GM23338 (cell line): ENCODE results near the gene MS4A5. TPM values are rescaled to one million over a fixed set of nuclear protein-coding genes. Genes with fewer than 3 reads are reported as not detected.

ENCODE experiments used
- CREB1 ChIP-seq: fragments of 250-450 bp; sonication (Bioruptor Pico); IDR thresholded peaks from 2 replicates; pipeline ENCODE4 v1.5.0; 2020; ENCODE audit warnings: low read depth, mild to moderate bottlenecking, moderate library complexity
- EZH2 ChIP-seq: fragments of 200-600 bp; sonication (generic); IDR thresholded peaks from one replicate; pipeline ENCODE4 v1.8.0; 2017; ENCODE audit warnings: antibody characterized with exemption, mild to moderate bottlenecking, low read depth; ENCODE audit not compliant: unreplicated experiment
- EZH2phosphoT487 ChIP-seq: fragments of 200-600 bp; sonication (generic); IDR thresholded peaks from one replicate; pipeline ENCODE4 v1.8.1; 2018; ENCODE audit warnings: antibody characterized with exemption; ENCODE audit not compliant: unreplicated experiment
- JUNB ChIP-seq: IDR thresholded peaks from one replicate; pipeline ENCODE4 v1.6.1; 2016; ENCODE audit warnings: antibody characterized with exemption; ENCODE audit not compliant: unreplicated experiment
- NANOG ChIP-seq: IDR thresholded peaks from 2 replicates; pipeline ENCODE4 v1.6.1; 2016; ENCODE audit warnings: antibody characterized with exemption, borderline replicate concordance
- STAT1 ChIP-seq: IDR thresholded peaks from one replicate; pipeline ENCODE4 v1.6.1; 2016; ENCODE audit warnings: antibody characterized with exemption; ENCODE audit not compliant: unreplicated experiment
- ZNF114 ChIP-seq: fragments of 250-450 bp; sonication (Bioruptor Pico); IDR thresholded peaks from 2 replicates; pipeline ENCODE4 v1.5.0; 2020; ENCODE audit warnings: mild to moderate bottlenecking, moderate library complexity
- ZNF331 ChIP-seq: fragments of 250-450 bp; sonication (Bioruptor Pico); IDR thresholded peaks from 2 replicates; pipeline ENCODE4 v1.5.0; 2020; ENCODE audit warnings: low read depth, mild to moderate bottlenecking, moderate library complexity
- polyA plus RNA-seq: library from polyadenylated mRNA; unstranded; fragments of >200 nt; fragmentation: Nextera tagmentation; extraction: Ambion mirVana; gene quantifications from 2 replicates; pipeline ENCODE4 v1.2.1, GENCODE V29; 2016
- total RNA-seq: library from RNA; depleted of rRNA; stranded (reverse); fragments of >200 nt; shearing (Covaris generic); gene quantifications from 2 replicates; pipeline ENCODE4 v1.2.3, GENCODE V29; 2014; rRNA removed
- TF ChIP-seq, protein P1 (sequence below), 2 experiments: fragments of 200-600 bp in 1 of 2; sonication (generic) in 1 of 2; conservative IDR thresholded peaks; 2 replicates each; pipeline versions ENCODE4 v1.5.1 to v1.6.1; 2016 to 2017; ENCODE audit warnings: antibody characterized with exemption in 2 of 2, low read depth in 2 of 2, mild to moderate bottlenecking in 2 of 2, moderate library complexity in 1 of 2
- TF ChIP-seq, protein P2 (sequence below): IDR thresholded peaks from 2 replicates; pipeline ENCODE4 v1.6.1; 2016; ENCODE audit warnings: antibody characterized with exemption
- TF ChIP-seq, protein P3 (sequence below): IDR thresholded peaks from one replicate; pipeline ENCODE4 v1.6.1; 2018; ENCODE audit warnings: antibody characterized with exemption; ENCODE audit not compliant: unreplicated experiment

Gene MS4A5
- total and polyA plus RNA-seq, 2 experiments from 2014 or later, result not detected

DNA sequence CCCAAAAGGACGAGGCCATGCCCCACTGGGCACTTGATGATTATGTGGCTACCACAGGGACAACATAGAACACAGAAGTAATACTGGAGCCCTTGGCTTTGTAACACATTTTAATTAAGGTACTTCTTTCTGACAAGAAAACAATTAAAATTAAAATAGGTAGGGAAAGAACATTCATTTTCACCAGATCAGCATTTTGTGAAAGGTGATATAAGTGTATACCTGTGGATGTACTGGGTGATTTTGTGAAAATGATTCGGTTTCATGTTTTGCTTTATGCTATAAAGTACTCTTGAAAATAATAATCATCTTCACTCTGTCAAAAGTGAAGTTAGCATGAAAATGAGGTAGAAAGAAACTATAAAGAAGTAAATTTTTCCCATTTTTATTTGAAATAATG, 64.1 kb downstream of the MS4A5 start (continued):
- TF ChIP-seq JUNB, result no peak
- TF ChIP-seq NANOG, result no peak
- TF ChIP-seq EZH2phosphoT487, result no peak
- TF ChIP-seq STAT1, result no peak
- no peak for TF ChIP-seq ZNF114 (CRISPR knock-in tag)
- TF ChIP-seq, protein P1, sequence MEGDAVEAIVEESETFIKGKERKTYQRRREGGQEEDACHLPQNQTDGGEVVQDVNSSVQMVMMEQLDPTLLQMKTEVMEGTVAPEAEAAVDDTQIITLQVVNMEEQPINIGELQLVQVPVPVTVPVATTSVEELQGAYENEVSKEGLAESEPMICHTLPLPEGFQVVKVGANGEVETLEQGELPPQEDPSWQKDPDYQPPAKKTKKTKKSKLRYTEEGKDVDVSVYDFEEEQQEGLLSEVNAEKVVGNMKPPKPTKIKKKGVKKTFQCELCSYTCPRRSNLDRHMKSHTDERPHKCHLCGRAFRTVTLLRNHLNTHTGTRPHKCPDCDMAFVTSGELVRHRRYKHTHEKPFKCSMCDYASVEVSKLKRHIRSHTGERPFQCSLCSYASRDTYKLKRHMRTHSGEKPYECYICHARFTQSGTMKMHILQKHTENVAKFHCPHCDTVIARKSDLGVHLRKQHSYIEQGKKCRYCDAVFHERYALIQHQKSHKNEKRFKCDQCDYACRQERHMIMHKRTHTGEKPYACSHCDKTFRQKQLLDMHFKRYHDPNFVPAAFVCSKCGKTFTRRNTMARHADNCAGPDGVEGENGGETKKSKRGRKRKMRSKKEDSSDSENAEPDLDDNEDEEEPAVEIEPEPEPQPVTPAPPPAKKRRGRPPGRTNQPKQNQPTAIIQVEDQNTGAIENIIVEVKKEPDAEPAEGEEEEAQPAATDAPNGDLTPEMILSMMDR (conservative IDR thresholded peaks at IDR 0.05; ENCODE audit: low read depth in 2 of 2), result no peak
- TF ChIP-seq EZH2, result no peak
- no peak for TF ChIP-seq ZNF331 (CRISPR knock-in tag)
- TF ChIP-seq, protein P2, sequence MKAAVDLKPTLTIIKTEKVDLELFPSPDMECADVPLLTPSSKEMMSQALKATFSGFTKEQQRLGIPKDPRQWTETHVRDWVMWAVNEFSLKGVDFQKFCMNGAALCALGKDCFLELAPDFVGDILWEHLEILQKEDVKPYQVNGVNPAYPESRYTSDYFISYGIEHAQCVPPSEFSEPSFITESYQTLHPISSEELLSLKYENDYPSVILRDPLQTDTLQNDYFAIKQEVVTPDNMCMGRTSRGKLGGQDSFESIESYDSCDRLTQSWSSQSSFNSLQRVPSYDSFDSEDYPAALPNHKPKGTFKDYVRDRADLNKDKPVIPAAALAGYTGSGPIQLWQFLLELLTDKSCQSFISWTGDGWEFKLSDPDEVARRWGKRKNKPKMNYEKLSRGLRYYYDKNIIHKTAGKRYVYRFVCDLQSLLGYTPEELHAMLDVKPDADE, result no peak
- TF ChIP-seq CREB1, result no peak
- TF ChIP-seq, protein P3, sequence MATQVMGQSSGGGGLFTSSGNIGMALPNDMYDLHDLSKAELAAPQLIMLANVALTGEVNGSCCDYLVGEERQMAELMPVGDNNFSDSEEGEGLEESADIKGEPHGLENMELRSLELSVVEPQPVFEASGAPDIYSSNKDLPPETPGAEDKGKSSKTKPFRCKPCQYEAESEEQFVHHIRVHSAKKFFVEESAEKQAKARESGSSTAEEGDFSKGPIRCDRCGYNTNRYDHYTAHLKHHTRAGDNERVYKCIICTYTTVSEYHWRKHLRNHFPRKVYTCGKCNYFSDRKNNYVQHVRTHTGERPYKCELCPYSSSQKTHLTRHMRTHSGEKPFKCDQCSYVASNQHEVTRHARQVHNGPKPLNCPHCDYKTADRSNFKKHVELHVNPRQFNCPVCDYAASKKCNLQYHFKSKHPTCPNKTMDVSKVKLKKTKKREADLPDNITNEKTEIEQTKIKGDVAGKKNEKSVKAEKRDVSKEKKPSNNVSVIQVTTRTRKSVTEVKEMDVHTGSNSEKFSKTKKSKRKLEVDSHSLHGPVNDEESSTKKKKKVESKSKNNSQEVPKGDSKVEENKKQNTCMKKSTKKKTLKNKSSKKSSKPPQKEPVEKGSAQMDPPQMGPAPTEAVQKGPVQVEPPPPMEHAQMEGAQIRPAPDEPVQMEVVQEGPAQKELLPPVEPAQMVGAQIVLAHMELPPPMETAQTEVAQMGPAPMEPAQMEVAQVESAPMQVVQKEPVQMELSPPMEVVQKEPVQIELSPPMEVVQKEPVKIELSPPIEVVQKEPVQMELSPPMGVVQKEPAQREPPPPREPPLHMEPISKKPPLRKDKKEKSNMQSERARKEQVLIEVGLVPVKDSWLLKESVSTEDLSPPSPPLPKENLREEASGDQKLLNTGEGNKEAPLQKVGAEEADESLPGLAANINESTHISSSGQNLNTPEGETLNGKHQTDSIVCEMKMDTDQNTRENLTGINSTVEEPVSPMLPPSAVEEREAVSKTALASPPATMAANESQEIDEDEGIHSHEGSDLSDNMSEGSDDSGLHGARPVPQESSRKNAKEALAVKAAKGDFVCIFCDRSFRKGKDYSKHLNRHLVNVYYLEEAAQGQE, result no peak

Other genes starting within 250 kb of the MS4A5 start
- gene MS4A6A, start 246.5 kb upstream of the MS4A5 start, total RNA-seq, result not detected in 2 replicates
- gene MS4A6A, start 246.5 kb upstream of the MS4A5 start, polyA plus RNA-seq, result not detected in 2 replicates
- not detected in 2 replicates for gene MS4A4E, start 186.4 kb upstream of the MS4A5 start, total RNA-seq
- not detected in 2 replicates for gene MS4A4E, start 186.4 kb upstream of the MS4A5 start, polyA plus RNA-seq
- not detected in 2 replicates for gene MS4A4A, start 148.9 kb upstream of the MS4A5 start, total RNA-seq
- not detected in 2 replicates for gene MS4A4A, start 148.9 kb upstream of the MS4A5 start, polyA plus RNA-seq
- not detected in 2 replicates for gene MS4A6E, start 102.3 kb upstream of the MS4A5 start, total RNA-seq
- not detected in 2 replicates for gene MS4A6E, start 102.3 kb upstream of the MS4A5 start, polyA plus RNA-seq
- gene MS4A7, start 51.0 kb upstream of the MS4A5 start, total RNA-seq, result 0.07 TPM in 1 of 2 replicates, not detected in the other
- not detected in 2 replicates for gene MS4A7, start 51.0 kb upstream of the MS4A5 start, polyA plus RNA-seq
- gene MS4A14, start 33.1 kb upstream of the MS4A5 start, total RNA-seq, result not detected in 2 replicates
- gene MS4A14, start 33.1 kb upstream of the MS4A5 start, polyA plus RNA-seq, result not detected in 2 replicates
- not detected in 2 replicates for gene MS4A1, start 26.3 kb downstream of the MS4A5 start, total RNA-seq
- 0.23 and 0.80 TPM in 2 replicates for gene MS4A1, start 26.3 kb downstream of the MS4A5 start, polyA plus RNA-seq
- gene MS4A12, start 63.2 kb downstream of the MS4A5 start, total RNA-seq, result 0.21 TPM in 1 of 2 replicates, not detected in the other
- 0.30 and 0.34 TPM in 2 replicates for gene MS4A12, start 63.2 kb downstream of the MS4A5 start, polyA plus RNA-seq
- not detected in 2 replicates for gene MS4A13, start 85.8 kb downstream of the MS4A5 start, total RNA-seq
- not detected in 2 replicates for gene MS4A13, start 85.8 kb downstream of the MS4A5 start, polyA plus RNA-seq